SW480 (cell line): ENCODE results near the gene NPHP4.

ENCODE experiments used
- DNase-seq: peaks from one replicate; pipeline ENCODE4 v3.0.0-alpha.2; 2016; ENCODE audit warnings: low spot score

NPHP4 gene

DNA sequence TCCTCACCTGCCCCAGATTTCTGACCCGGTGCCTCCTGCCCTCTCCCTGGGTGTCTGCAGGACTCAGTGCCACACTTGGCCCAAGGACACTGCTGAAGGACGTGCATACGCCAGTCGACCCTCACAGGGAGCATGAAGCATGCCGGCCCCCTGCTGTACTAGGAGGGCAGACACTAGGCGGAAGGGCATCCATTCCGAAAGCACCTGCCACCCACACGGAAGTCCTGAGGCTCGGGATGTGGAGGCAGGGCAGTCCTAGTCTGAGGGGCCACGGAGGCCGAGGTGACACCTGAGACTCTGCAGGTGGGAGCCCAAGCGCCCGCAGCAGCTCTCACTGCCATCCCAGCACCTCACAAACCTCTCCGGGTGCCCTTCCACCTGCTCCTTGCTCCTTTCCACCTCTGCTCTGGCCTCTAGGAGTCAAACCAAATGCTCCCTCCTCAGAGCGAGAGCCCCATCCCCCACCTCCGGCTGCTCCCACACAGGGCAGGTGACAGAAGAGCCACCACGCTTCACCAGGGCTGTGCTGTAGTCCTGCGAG lies 2.4 kb downstream of the NPHP4 start:
- no peak for DNase-seq

DNA sequence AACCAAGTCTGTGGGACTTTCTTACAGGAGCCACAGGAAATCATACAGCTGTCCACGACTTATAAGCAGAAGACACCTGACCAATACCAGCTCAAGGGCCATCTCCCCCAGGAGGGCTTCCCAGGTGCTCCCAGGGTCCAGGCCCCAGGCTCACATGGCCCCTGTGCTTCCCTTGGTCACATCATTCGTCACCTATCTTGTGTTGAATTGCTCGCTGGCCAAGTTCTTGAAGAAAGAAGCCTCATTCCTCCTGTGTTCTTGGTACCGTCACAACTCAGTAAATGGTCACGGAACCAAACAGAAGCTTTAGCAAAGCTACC lies 3.0 kb downstream of the NPHP4 start:
- no peak for DNase-seq

DNA sequence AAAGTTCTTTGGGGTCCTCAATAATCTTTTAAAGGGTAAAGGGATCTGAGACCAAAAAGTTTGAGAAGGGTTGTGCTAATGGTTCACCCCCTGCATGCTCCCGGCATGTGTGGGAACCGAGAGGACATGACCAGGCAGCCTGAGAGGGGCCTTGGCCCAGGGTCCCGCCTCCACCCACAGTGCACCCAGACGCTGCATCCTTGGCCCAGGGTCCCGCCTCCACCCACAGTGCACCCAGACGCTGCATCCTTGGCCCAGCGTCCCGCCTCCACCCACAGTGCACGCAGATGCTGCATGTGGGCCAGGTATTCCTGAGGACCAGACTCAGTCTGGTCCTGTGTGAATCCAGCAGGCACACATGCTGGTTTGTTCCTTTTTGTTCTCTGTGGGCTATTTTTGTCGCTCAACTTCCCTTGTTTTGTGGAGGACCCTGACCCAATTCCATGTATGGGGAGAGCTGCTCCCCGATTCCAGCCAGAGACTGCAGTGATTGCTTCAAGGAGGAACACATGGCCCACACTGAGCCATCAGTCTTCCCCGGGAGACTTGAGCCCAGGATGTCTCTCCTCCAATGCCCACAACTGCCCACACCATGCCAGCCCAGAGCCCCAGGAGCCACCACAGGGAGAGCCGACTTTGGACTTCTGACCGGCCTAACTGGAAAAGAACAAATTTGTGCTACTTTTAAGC lies 3.5 kb downstream of the NPHP4 start:
- DNase-seq = no peak

GRCh38 chr1:5986018-5986417 lies 6.2 kb downstream of the NPHP4 start:
- no peak for DNase-seq

GRCh38 chr1:5985250-5985649 lies 7.0 kb downstream of the NPHP4 start:
- DNase-seq = no peak

GRCh38 chr1:5983361-5984103 lies 8.7 kb downstream of the NPHP4 start:
- no peak for DNase-seq

- no peak for DNase-seq
These were observed 9.4 kb downstream of the NPHP4 start for GRCh38 chr1:5982868-5983267.

DNA sequence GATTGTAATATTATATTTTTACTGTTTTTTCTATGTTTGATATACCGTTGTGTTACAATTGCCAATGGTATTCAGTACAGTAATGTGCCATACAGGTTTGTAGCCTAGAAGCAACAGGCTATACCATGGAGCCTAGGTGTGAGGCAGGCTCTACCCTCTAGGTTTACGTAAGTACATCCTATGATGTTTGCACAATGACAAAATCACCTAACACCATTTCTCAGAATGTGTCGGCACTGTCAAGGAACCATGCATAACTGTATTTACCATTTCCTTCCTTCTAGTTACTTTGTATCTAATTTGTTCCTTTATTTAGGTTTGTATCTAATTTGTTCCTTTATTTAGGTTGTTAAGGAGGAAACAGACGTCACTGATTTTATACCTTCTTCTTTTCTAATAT lies 9.9 kb downstream of the NPHP4 start:
- DNase-seq = no peak

DNA sequence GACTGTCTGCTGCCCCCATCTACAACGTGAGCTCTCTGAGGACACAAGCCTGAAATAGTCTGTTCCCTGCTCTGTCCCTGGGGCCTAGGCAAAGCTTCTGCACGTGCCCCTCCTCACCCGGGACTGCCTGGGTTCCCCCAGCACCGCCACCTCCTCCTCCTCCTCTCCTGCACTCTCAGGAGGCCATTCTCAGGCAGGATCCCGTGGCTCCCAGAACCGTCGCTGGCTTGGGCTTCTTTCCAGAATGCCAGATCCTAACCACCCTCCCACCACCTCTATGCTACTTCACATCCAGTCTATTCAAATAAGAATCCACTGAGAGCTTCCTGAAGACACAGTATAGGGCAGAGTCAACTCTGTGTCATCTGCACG lies 11.2 kb downstream of the NPHP4 start:
- no peak for DNase-seq

- peak; percentile 85 for DNase-seq
These were observed 11.8 kb downstream of the NPHP4 start for GRCh38 chr1:5980314-5981008.

DNA sequence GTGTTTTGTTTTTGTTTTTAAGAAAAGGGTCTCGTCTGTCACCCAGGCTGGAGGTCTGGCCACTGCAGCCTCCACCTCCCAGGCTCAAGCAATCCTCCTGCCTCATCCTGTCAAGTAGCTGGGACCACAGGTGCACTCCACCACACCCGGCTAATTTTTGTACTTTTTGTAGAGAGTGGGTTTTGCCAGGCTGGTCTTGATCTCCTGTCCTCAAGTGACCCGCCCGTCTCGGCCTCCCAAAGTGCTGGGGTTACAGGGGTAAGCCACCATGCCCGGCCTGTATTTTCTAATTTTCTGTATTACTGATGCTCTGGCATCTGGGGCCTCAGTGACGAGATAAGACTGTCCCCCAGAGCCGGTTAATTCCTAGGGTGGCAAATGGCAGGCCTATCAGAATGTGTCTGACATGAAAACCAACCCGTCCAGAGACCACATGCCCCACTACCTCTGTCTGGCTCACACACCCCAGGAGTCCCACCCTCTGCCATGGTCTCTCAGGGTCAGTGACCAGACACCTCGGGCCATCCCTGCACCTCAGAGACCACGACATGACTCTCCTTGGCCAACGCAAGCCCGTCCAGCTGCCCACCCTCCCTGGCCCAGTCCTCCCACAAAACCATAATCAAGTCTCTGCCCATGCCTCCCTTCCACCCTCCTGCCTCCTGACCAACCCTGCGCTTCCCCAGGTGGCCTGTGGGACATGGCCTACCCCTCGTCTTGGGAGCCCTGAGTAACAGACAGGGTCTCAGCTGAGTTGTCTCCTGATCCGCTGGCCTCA lies 12.5 kb downstream of the NPHP4 start:
- no peak for DNase-seq

- peak; percentile 80 for DNase-seq
These were observed 13.8 kb downstream of the NPHP4 start for GRCh38 chr1:5978452-5978851.

DNA sequence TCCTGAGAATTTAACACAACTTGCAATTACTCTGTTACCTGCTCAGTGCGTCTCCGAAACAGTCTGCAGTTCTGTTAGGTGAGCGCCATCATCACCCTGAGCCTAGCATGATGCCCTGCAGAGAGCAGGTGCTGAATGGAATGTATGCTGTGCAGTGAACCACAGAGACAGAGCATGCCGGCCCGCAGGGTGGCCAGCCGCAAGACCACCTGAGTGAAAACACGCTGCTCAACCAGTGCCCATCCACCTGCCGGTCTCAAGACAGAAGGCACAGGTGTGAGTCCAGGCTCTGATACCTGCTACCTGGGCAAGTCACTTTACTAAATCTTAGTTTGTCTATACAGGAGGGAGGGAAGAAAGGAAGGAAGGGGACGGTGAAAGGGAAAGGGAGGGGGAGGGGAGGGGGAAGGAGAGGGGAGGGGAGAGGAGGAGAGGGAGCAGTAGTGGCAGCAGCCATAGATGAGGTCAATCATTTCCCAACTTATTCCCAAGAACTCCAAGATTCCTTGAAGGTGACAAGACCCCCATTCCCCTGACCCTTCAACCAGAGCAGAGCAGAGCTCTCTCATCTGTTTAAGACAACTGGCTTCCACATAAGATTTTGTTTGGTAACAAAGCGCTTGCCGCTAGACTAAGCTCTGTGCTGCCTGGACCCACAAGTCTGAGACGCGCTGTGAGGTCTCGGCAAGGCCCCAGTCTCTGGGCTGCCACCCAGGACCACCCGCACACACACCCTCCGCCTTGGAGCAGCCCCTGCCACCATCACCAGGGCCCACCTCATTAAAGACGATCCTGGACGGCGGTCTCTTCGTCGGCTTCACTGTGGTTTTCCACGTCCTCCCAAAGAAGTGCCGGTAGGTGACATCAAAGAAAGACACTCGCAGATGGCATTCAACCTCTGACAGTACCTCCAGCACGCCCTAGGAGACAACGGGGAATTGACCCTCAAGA lies 14.5 kb downstream of the NPHP4 start:
- DNase-seq = no peak

GRCh38 chr1:5976726-5977493 lies 15.3 kb downstream of the NPHP4 start:
- no peak for DNase-seq

DNA sequence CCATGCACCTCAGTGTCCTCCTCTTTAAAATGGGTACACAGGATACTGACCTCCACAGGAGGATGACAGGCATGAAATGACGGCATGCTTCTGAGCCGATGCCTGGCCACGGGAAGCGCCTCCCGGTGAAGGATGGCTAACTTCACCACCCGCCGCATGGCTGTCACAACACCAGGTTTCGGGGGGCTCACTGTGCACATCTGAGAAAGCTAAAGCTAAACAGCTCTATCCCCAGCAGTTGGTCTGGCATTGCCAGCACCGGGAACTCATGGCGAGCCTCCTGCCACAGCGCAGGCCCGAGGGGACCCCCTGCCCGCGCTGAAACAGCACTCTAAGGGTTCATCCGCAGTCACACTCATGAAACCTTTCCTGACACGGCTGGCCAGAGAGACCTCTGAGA lies 16.0 kb downstream of the NPHP4 start:
- no peak for DNase-seq

DNA sequence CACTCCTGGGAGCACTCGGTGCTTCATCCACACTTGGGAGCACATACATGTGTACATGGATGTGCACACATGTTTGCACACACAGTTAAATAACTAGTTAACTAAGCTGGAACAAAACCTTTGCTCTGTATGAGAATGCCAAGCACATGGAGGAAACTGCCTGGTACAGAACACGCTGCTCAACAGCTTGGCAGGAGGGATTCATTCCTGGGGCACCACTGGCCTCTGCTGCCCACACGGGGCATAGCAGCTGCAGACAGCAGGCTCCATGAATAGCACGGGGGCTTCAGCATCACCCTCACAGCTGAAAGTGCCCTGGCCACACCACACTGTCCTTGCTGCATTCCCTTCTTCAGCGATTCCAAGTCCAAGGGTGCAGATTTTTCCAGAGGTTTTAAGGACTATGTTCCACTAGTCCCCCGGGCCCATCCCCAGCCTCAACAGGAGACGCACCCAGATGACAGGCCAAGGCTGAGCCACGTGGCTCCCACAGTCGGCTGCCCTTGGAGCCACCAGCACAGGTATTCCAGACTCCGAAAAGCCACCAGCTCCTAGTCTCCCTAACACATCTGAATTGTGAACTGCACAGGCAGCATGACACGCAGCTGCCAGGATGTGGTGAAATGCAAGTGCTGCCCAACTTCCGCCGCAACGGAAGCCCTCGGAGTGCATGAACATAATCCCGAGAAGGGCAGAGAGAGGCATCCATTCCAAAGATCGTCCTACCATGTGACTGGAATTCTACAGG lies 16.9 kb downstream of the NPHP4 start:
- DNase-seq = peak; percentile 60

DNA sequence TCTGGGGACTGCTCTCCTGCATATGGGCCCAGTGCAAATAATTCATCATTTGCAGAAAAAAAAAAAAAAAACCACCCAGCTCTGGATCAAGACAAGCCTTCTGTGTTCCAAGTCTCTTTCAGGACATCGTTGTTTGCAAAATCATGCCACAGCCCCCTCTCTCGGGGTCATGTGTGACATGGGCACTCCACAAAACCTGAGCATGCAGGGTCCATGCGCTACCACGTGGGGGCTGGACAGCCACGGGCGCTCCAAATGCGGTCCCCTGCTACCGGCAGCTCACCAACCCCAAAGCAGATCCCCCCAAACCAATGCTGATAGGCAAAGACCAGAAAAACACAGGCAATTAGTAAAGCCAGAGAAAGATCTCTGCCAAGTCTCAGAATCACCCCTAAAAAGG lies 17.6 kb downstream of the NPHP4 start:
- no peak for DNase-seq

GRCh38 chr1:5973771-5974170 lies 18.5 kb downstream of the NPHP4 start:
- no peak for DNase-seq

GRCh38 chr1:5972198-5972520 lies 20.1 kb downstream of the NPHP4 start:
- no peak for DNase-seq
